A549 (cell line): ENCODE results near the gene CYP26C1.

Source experiments
- CEBPB ChIP-seq, 2 experiments: fragments of >200 bp in 1 of 2; sonication (Bioruptor Twin) in 1 of 2; formaldehyde crosslinking in 1 of 2; IDR thresholded peaks; 2 replicates each; pipeline ENCODE4 v1.6.1; 2012 to 2016
- EHMT2 ChIP-seq: fragments of 200-600 bp; sonication (generic); IDR thresholded peaks from 2 replicates; pipeline ENCODE4 v1.6.1; 2016; ENCODE audit warnings: antibody characterized with exemption, low read depth, mild to moderate bottlenecking, moderate library complexity
- HMGXB4 ChIP-seq: fragments of 250-450 bp; sonication (Bioruptor Pico); IDR thresholded peaks from 2 replicates; pipeline ENCODE4 v1.5.0; 2021; ENCODE audit warnings: mild to moderate bottlenecking, moderate library complexity, borderline replicate concordance
- MAFK ChIP-seq: fragments of 450-650 bp; IDR thresholded peaks from 2 replicates; pipeline ENCODE4 v1.6.1; 2014; ENCODE audit not compliant: partially characterized antibody
- NFE2L2 ChIP-seq: fragments of 150-350 bp; conservative IDR thresholded peaks from 2 replicates; pipeline ENCODE4 v1.6.1; 2014; ENCODE audit warnings: low read length
- NR3C1 ChIP-seq: fragments of >200 bp; sonication (Bioruptor Twin); formaldehyde crosslinking; IDR thresholded peaks from 3 replicates; pipeline ENCODE4 v1.6.1; 2017
- PHF8 ChIP-seq: fragments of 200-600 bp; sonication (generic); IDR thresholded peaks from 2 replicates; pipeline ENCODE4 v1.6.1; 2016; ENCODE audit warnings: low read depth, mild to moderate bottlenecking, antibody characterized with exemption, moderate library complexity, borderline replicate concordance
- POLR2A ChIP-seq: IDR thresholded peaks from 2 replicates; pipeline ENCODE4 v1.6.1; 2012; ENCODE audit warnings: mild to moderate bottlenecking, low read length
- RAD21 ChIP-seq, 2 experiments: fragments of >200 bp in 1 of 2; sonication (Bioruptor Twin) in 1 of 2; formaldehyde crosslinking in 1 of 2; IDR thresholded peaks in 1 of 2; conservative IDR thresholded peaks in 1 of 2; 2 replicates in 1 of 2; 3 replicates in 1 of 2; pipeline ENCODE4 v1.6.1; 2012 to 2018; ENCODE audit warnings: inconsistent platforms in 1 of 2
- RNF2 ChIP-seq: fragments of 200-600 bp; sonication (generic); IDR thresholded peaks from 2 replicates; pipeline ENCODE4 v1.6.1; 2016; ENCODE audit warnings: low read depth, mild to moderate bottlenecking, antibody characterized with exemption, moderate library complexity, borderline replicate concordance
- TF ChIP-seq, protein P1 (sequence below): fragments of >200 bp; sonication (Bioruptor Twin); formaldehyde crosslinking; IDR thresholded peaks from 3 replicates; pipeline ENCODE4 v1.5.1; 2016
- TF ChIP-seq, protein P2 (sequence below): fragments of 150-350 bp; IDR thresholded peaks from 2 replicates; pipeline ENCODE4 v1.6.1; 2014; ENCODE audit warnings: low read depth, mild to moderate bottlenecking, low read length
- TF ChIP-seq, protein P3 (sequence below): fragments of 200-600 bp; sonication (generic); IDR thresholded peaks from 2 replicates; pipeline ENCODE4 v1.6.1; 2016; ENCODE audit warnings: antibody characterized with exemption, mild to moderate bottlenecking, moderate library complexity

DNA sequence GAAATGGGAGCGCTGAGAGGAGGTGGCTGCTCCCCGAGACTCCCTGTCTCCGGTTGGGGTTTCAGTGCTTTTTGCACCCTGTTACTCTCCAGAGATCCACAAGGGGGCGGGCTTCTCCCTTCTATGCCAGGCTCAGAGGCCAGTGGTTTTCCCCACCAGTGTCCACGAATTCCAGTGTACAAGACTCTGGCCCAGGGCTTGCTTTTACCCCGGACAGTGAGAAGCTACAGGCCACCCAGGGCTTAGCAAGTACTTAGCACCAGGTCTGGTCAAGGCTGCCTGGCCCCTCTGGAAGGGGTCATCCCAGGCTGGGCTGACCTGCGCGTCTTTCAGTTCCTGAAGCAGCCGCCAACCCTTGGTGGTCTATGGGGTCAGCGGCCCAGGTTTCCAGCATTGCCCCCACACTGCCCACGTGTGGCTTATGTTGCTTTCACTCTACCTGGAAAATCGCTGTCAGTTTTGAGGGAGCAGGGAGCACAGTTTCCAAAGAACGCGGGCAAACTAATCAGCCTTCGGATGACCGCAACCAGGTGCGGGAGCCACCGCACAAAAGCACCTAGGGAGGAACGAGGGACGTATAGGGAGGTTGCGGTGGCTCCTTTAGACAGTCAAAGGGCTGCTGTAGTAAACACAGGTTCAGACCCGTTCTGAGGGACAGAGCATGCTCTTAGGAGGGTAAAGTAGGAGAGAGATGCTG, 19.9 kb downstream of the CYP26C1 start:
- no peak for TF ChIP-seq NR3C1
- TF ChIP-seq RAD21 (conservative IDR thresholded peaks at IDR 0.05 in 1 of 2, IDR thresholded peaks at IDR 0.05 in 1 of 2), result peak; percentile 92 to 93
- TF ChIP-seq, protein P1, sequence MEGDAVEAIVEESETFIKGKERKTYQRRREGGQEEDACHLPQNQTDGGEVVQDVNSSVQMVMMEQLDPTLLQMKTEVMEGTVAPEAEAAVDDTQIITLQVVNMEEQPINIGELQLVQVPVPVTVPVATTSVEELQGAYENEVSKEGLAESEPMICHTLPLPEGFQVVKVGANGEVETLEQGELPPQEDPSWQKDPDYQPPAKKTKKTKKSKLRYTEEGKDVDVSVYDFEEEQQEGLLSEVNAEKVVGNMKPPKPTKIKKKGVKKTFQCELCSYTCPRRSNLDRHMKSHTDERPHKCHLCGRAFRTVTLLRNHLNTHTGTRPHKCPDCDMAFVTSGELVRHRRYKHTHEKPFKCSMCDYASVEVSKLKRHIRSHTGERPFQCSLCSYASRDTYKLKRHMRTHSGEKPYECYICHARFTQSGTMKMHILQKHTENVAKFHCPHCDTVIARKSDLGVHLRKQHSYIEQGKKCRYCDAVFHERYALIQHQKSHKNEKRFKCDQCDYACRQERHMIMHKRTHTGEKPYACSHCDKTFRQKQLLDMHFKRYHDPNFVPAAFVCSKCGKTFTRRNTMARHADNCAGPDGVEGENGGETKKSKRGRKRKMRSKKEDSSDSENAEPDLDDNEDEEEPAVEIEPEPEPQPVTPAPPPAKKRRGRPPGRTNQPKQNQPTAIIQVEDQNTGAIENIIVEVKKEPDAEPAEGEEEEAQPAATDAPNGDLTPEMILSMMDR, result peak; percentile 91
- TF ChIP-seq HMGXB4 (CRISPR knock-in tag), result no peak
- TF ChIP-seq, protein P2, sequence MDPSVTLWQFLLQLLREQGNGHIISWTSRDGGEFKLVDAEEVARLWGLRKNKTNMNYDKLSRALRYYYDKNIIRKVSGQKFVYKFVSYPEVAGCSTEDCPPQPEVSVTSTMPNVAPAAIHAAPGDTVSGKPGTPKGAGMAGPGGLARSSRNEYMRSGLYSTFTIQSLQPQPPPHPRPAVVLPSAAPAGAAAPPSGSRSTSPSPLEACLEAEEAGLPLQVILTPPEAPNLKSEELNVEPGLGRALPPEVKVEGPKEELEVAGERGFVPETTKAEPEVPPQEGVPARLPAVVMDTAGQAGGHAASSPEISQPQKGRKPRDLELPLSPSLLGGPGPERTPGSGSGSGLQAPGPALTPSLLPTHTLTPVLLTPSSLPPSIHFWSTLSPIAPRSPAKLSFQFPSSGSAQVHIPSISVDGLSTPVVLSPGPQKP, result no peak
- TF ChIP-seq PHF8, result no peak
- no peak for TF ChIP-seq POLR2A
- TF ChIP-seq NFE2L2, result no peak
- TF ChIP-seq, protein P3, sequence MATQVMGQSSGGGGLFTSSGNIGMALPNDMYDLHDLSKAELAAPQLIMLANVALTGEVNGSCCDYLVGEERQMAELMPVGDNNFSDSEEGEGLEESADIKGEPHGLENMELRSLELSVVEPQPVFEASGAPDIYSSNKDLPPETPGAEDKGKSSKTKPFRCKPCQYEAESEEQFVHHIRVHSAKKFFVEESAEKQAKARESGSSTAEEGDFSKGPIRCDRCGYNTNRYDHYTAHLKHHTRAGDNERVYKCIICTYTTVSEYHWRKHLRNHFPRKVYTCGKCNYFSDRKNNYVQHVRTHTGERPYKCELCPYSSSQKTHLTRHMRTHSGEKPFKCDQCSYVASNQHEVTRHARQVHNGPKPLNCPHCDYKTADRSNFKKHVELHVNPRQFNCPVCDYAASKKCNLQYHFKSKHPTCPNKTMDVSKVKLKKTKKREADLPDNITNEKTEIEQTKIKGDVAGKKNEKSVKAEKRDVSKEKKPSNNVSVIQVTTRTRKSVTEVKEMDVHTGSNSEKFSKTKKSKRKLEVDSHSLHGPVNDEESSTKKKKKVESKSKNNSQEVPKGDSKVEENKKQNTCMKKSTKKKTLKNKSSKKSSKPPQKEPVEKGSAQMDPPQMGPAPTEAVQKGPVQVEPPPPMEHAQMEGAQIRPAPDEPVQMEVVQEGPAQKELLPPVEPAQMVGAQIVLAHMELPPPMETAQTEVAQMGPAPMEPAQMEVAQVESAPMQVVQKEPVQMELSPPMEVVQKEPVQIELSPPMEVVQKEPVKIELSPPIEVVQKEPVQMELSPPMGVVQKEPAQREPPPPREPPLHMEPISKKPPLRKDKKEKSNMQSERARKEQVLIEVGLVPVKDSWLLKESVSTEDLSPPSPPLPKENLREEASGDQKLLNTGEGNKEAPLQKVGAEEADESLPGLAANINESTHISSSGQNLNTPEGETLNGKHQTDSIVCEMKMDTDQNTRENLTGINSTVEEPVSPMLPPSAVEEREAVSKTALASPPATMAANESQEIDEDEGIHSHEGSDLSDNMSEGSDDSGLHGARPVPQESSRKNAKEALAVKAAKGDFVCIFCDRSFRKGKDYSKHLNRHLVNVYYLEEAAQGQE, result no peak
- no peak for TF ChIP-seq EHMT2
- TF ChIP-seq RNF2, result no peak
- TF ChIP-seq MAFK, result no peak
- TF ChIP-seq CEBPB (IDR thresholded peaks at IDR 0.05), result no peak
